ENCODE data around the gene INSRR.

The INSRR gene

DNA sequence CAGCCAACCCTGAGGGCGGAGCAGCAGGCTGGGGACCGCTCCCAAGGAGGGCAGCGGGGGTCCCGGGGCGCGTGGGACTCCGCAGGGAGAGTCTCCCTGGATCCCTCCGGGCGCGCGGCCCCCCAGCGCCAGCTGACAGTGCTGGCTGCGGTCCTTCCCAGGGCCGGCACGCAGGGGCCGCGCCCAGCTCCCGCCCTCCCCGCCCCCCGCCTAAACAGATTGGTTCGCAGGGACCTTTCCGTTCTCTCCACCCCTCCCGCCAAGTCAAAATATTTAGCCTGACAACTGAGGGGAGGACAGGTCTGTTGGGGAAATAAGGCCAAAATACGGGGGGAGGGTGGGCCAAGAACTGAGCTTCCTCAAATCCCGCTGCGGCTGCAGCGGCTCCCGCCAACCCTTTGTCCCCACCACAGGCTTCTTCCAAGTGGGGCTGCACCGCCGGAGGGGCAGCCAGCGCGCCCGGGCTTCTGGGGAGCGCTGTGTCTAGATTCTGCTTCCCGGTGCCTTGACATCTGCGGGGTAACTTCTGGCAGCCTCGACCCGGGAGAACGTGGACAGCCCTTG lies at the start of gene INSRR:
TSS of gene INSRR (minus strand) at position 159 of the 564 bp plus-strand sequence. CDS start 496 bp downstream, outside the sequence.
- DNase-seq = no peak

- no peak for DNase-seq
These were observed 49.6 kb upstream of the INSRR start for GRCh38 chr1:156908541-156908940.

- DNase-seq = no peak
These were observed 47.4 kb upstream of the INSRR start for GRCh38 chr1:156906206-156906906.

DNA sequence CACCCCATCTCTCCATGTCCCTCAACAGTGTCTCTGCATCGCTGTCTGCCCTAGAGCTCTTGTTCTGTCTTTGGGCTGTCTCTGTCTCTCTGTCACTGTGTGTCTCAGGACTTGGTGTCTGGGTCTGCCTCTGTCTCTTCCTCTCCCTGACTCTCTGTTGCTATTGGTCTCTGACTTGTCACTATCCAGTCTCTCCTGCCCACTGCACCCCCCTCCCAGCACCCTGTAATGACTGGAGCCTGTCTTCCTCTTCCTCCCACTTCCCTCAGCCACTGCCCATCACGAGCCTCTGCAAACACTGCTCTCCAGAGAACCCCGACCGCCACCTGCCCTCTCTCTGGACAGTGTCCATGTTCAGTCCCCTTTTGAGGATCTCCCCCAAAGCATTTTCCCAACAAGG lies 46.7 kb upstream of the INSRR start:
- no peak for DNase-seq

GRCh38 chr1:156905176-156905575 lies 46.3 kb upstream of the INSRR start:
- DNase-seq = no peak

DNA sequence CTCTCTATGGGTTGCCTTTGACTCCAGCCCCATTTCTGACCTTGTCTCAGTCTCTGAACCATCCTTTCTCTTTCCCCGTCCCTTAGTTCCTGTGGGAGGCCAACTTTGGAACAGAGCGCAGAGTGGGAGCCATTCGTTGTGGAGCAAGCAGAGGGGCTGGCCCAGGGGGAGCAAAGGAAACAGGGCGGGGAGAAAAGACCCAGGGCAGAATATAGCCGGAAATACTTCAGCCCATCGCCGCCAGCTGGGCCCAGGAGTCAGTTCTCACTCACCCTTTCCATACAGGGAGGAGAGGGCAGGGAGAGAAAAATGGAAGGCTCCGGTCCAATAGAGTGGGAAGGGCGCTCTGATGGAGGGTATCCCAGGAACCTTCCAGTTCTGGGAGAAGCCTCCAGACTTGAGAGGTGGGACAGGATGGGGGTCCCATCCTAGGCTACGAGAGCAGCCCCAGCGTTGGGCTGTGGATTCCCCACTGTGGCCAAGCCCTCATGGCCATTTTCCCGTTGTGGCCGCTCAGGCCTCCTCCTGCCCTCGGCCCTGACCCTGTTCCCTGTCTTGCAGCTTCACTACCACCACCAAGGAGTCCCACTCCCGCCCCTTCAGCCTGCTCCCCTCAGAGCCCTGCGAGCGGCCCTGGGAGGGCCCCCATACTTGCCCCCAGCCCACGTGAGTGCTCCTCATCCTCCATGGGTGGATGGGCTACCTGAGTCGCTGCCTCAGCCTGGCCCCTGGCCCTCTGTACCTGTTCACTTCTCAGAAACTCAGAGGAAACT lies 45.5 kb upstream of the INSRR start:
- no peak for DNase-seq

GRCh38 chr1:156903328-156904091 lies 44.6 kb upstream of the INSRR start:
- no peak for DNase-seq

- DNase-seq = no peak
These were observed 43.3 kb upstream of the INSRR start for GRCh38 chr1:156901966-156902915.

DNA sequence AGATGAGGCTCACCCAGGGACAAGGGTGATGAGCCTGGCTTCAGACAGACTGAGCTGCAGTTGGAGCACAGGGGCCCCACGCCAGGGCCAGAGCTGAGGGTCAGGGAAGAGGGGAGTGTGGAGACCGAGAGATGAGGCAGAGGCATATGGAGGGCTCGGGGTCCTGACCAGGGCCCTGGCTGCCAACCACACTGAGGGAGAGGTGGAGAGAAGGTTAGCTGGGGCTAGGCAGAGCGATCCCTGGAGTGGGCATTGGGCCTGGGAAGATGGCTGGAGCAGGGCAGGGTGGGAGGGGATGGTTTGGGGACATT lies 42.6 kb upstream of the INSRR start:
- no peak for DNase-seq

DNA sequence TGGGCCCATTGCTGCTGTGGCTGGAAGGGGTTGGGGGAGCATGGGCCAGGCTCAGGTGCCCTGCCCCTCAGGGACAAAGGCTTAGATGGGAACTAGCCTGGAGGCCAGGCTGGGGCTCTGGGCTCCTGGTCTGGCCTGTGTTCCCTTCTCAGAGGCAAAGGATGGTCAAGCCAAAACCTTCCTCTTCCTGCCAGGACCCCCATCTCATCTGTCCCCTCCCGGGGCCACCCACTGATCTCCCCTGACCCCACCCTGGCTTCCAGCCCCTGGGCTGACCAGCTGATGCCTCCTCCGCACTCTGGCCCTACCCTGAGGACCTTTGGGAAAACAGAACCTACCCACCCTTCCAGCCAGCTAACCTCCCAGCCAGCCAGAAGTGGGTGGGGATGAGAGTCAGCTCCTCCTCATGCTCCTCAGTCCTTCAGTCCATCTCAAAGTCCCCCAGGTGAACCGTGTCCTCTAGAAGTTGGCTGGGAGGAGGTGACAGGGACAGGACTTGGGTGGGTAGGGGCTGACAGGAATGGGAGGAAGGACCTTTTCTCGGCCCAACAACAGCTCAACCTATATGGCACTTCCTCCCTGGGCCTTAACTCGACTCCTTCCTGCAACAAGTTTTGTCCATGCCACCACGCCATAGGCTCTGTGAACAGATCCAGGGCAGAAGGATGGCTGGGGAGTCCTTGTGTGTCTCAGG lies 42.1 kb upstream of the INSRR start:
- DNase-seq = no peak

DNA sequence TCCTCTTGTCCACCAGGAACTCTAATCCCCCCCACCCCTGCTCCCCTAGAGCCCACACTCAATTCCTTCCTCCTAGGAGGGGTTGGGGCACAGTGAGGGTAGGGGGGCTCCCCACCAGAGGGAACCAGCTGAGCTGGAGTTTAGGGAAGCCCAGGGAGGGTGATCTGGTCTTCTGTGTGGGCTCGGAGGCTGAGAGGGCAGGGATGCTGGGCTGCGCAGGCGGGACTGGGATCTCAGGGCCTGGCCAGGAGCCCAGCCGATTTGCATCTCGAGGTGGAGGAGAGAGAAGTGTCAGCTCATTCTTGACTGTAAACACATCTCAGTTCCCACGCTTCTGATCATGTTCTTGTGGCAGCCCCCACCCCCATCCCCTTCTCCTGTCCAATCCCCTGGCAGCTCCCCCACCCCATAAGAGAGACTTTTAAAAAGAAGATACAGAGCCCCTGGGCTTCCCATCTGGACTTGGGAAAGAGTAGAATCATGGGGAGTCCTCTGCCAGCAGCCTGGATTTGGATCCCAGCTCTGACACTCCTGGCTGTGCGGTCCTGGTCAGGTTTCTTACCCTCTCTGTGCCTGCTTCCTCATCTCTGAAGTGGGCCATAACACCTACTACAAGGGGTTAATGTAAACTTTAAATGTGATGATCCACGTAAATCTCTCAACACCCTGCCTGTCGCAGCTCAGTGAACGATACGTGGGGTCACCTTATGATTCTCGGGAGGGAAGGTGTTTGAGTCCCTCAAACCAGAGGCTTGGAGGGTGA lies 41.2 kb upstream of the INSRR start:
- no peak for DNase-seq

- DNase-seq = no peak
These were observed 40.2 kb upstream of the INSRR start for GRCh38 chr1:156898971-156899664.

DNA sequence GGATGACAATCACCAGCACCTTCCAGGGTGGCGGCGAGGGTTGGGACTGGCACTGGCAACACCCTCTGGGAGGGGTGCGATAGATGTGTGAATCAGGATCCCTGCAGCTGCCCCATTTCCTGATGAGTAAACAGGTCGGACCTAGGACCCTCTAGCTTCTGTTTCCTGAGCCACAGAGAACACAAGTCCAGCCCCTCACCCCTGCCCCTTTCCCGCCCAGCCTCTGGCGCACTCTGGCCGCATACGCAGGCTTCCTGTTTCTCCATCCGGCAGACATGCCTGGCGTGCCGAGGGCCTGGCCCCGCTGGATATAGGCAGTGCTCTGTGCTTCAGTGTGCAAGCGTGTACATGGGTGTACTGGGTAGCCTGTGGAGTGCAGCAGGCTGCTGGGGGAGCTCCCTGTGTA lies 39.2 kb upstream of the INSRR start:
- DNase-seq = no peak

- DNase-seq = no peak
These were observed 38.3 kb upstream of the INSRR start for GRCh38 chr1:156897078-156897825.

DNA sequence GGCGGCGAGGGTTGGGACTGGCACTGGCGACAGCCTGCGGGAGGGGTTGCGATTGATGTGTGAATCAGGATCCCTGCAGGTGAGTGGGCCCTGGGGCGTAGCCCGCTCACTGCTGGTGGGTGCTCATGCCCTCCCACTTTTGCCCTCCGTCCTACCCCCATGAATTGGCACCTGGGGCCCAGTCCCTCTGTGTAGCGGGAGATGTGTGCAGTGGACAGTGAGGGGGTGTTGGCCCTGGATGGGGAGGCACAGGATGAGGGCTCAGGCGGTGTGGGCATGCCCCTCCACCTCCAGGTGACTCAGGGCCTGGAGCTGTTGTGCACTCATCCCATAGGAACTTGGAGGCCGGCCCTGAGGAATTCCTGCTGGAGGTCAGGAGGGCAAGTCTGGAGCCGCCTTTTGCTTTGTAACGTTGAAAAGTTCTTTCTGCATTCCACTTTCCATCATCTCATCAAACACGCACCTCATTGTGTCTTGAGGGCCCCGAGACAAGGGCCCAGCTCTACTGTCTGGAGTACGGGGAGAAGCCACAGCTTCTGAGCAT lies 37.6 kb upstream of the INSRR start:
- DNase-seq = no peak

DNA sequence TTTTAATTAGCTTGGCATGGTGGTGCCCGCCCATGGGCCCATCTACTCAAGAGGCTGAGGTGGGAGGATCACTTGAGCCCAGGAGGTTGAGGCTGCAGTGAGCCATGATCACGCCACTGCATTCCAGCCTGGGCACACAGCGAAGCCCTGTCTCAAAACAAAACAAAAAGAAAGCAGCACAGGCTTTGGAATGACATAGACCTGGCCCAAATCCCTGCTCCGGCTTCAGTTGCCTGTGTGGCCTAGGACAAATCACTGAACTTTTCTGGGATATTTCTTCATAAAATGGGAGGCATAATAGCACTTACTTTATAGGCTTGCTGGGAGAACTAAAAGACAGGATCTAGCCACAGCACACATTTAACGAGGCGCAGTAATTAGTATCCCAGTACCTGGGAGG lies 37.0 kb upstream of the INSRR start:
- DNase-seq = no peak

GRCh38 chr1:156895455-156895812 lies 36.5 kb upstream of the INSRR start:
- no peak for DNase-seq

DNA sequence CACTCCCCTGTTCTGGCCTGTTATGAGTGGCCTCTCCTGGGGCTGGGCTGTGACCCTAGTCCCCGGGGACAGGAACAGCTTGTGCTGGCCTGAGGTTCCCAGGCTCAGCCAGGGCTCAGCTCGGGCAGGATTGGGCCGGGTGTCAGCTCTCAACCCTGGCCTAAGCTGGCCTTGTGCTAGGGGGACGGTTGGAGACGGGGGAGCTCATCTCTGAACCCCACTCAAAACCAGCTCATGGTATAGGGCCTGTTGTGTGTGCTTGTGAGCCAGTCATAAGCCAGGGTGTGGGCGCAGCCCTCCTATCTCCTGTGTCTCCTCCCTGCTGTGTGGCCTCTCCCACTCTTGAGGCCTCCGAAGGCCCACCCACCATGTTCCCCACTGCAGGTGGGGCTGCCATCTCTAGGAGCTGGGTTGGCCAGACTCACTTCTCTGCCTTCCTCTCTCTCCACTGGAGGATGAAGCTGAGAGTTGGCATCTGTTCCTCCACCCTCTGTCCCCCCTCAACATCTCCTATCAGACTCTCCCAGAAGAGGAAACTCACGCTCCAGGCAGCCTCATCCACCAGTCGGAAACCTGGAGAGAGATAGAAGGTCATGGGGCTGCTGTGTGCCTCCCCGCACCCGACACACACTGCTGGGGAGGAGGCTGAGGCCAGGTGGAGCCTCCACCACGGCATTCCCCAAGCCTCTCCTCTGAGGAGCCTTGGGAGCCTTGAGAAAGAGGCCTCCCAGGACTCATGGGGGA lies 36.0 kb upstream of the INSRR start:
- DNase-seq = no peak

- no peak for DNase-seq
These were observed 35.1 kb upstream of the INSRR start for GRCh38 chr1:156894001-156894400.
